GM18520 (cell line): ENCODE measurements around the gene PRKG1.

Experiments used
- ATAC-seq: cut with Tn5 transposase; IDR thresholded peaks from one replicate; pipeline ENCODE4 v1.9.1; 2021; ENCODE audit not compliant: unreplicated experiment

Gene PRKG1

DNA sequence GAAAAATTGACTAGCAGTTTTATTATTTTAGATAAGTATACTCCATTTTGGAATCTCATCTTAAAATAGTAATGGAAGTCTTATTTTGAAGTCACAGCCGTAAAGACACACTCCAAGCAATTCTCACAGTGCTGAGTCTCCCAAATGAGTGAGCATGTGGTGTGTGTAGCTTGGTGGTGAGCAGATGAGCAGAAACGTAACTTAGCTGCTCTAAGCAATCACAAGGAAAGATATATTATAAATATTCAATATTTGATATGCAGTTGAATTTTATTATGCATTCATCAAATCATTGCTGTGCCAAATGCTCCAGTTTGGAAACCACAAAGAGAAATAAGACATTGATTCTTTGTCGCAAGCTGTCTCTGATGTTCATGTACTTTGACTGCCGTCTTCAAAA lies 563.9 kb downstream of the PRKG1 start:
- no peak for ATAC-seq

DNA sequence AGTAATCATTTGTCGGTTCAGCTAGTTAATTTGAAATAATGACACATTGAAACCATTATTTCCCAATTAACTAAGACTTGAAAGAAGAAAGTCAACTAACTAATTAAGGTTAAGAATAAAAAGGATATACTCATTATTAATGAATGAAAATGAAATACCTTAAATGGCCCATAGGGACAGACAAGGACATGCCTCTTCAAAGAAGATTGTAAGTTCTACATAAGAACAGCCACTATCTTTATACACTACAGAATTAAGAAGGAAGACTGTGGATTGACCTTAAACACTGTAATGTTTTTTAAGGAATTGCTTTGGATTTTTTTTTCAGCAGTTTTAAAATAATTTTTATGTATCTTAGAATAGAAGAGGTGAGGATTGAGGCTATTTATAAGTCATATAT lies 564.5 kb downstream of the PRKG1 start:
- ATAC-seq, result no peak

DNA sequence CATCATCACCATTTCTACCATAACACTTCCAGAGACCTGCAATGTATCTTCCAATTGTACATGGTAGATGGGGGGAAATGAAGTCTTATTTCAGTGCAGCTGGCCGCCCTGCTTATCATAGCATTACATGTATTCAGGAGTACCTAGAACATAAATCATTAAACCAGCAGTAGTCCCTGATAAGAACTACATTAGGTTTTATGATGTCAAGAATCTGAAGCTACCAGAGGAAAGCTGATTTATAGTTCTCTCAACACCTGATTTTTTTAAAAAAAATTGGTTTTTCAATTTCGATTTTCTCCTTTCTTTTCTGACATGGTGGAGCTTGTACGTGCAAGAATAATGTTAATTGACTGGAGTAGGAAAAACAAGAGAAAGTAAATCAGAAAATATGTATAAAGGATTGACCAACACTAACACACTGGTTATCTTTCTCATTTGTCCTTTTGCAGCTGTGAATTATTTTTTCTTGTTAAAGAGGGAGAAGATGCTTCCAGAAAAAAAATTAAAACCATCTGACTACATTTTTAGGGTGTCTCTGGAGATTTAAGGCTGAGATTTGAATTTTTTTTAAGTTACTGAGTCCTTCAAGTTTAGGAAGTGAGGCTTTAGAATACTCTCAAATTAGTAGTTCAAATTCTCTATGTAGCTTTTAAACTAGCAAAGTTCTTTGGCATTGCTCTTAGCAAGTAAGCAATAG lies 566.0 kb downstream of the PRKG1 start:
- no peak for ATAC-seq

DNA sequence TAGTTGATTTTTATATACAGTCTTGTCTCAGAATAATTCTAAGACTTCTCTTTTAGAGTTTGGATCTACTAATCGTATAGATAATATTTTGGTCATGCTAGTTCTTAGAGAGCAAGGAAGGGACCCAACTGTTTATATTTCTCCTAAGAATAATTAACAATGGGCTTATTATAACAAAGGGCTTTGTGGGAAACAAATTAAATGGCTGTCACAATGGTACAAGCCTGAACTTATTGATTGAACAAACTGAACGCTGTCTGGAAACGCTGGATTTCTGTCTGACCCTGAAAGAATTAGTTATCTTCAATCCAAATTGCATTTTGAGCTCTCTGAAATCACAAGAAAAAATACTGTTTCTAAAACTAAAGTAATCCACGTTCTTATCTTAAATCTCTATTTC lies 568.3 kb downstream of the PRKG1 start:
- no peak for ATAC-seq

GRCh38 chr10:51643734-51644133 lies 569.4 kb downstream of the PRKG1 start:
- ATAC-seq, result no peak

DNA sequence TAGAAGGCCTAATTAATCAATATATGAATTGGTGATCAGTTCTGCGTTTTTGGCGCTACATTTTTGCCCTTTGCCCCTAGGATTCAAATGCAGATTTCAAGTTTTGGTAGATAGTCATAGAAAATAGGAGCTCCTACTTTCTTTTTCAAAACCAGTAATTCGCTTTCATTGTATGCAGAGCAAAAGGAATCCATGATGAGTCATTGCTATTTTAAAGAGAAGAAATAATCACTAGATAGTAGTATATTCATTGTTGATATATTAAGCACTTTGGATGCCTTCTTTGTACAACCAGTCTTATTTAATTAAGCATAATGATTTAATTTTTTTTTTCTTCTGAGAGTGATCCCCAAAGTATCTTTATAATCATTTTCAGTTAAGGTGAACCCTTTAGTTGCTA lies 574.8 kb downstream of the PRKG1 start:
- ATAC-seq, result no peak

DNA sequence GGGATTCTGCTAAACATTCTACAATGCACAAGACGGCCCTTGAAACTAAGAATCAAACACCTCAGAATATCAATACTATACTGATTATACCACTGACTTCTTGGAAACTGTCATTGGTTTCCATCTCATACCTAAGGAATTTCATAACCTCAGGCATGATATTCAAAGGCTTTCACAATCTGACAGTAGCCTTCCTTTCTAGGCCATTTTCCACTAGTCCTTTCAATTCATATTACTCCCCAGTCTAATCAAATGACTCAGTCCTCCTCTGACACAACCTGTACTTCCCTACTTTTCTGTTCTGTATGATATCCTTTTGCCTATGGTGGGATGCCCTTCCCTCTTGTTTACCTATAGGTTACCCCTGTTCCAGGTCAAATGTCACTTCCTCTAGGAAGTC lies 576.8 kb downstream of the PRKG1 start:
- no peak for ATAC-seq

DNA sequence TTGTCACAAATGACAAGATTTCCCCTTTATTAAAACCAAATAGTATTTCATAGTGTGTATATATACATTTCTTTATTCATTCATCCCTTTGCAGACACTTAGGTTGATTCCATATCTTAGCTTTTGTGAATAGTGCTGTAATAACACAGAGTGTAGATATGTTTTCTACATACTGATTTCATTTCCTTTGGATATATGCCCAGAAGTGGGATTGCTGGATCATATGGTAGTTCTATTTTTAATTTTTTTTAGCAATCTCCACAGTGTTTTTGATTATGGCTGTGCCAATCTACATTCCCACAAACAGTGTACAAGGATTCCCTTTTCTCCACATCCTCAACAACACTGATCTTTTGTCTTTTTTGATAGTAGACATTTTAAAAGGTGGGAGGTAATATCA lies 578.7 kb downstream of the PRKG1 start:
- no peak for ATAC-seq

- no peak for ATAC-seq
Measured at GRCh38 chr10:51654918-51655317, 580.6 kb downstream of the PRKG1 start.

DNA sequence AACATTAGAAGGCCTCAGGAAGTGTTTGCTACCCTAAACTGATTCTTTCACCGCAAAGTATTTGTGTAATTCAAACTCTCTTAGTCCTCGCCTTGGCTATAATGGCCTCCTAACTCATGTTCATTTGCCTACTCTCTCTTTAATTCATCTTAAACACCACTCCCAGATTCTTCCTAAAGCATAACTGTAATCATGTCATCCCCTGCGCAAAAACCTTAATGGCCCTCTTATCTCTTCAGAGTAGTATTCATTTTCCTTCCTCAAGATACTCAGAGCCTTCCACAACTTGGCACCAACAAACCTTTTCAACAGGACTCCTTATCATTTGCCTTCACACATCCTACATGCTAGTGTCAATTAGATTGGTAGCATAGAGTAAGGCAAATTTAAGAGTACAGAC lies 582.2 kb downstream of the PRKG1 start:
- ATAC-seq, result no peak

DNA sequence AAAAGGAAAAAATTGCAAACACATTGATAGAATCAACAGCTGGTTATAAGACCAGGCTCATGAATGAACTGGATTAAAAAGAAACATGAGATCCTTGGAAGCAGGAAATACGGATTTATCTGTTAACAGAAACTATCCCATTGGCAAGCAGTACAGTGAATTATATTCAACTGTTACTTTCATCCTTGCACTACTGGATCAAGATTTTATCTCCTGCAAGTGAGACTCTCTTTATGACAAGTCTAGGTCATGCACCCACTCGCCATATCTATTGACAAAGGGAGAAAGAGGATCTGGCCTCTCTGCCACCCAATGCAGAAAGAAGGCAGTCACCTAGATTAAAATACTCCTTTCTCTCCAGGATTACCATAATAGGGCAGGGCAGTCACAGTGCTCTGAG lies 583.7 kb downstream of the PRKG1 start:
- ATAC-seq, result no peak

DNA sequence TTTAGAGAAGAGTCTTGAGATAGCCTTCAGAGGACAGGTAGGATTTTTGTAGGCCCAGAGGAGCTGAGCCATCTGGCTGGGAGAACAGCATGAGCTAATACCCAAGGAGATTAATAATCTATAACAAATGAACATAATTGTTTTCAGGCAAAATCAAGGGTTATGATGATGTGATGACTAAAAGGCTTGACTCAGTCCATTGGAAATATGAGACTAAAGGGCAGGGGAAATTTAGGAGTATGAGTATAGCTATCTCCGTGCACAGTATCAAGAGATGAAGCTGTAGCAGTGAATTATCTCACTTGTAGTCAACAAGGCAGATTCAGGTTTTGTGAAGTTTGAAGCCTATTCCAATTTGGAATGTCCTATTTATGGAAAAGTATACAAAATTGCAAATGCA lies 585.1 kb downstream of the PRKG1 start:
- ATAC-seq, result no peak

DNA sequence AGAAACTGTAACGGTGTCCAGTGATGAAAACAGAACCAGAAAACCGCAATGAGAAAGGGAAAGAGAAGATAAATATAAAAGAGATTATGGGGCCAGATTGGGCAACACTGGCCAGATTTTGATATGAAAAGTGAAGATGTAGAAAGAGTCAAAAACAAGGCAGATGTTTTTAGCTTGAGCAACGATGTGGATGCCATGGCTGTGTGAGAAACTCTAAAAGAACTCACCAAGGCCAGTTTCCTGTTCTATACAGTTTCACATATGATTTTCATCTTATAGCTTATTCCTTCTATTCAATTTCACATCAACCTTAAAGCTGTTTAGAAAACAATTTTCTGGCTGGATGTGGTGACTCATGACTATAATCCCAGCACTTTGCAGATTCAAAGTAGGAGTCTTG lies 588.8 kb downstream of the PRKG1 start:
- no peak for ATAC-seq

DNA sequence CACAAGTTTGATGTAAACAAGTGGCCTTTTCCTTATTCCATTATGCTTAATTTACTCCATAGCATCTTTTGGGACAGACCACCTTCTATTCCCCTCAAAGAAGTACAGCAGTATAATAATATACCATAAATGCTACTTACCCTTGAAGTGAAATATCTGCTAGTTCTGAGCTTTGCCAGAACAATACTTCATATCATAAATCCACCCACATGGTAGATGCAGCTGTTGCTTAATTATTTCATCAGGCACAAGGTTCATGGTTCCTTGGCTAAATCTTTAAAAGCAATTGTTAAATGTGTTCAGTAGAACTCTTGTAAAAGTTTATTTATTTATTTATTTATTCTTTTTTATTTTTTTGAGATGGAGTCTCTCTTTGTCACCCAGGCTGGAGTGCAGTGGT lies 592.2 kb downstream of the PRKG1 start:
- no peak for ATAC-seq

GRCh38 chr10:51667678-51668335 lies 593.5 kb downstream of the PRKG1 start:
- no peak for ATAC-seq

- no peak for ATAC-seq
Measured at GRCh38 chr10:51668336-51668689, 594.0 kb downstream of the PRKG1 start.

- no peak for ATAC-seq
Measured at GRCh38 chr10:51669041-51669440, 594.8 kb downstream of the PRKG1 start.

DNA sequence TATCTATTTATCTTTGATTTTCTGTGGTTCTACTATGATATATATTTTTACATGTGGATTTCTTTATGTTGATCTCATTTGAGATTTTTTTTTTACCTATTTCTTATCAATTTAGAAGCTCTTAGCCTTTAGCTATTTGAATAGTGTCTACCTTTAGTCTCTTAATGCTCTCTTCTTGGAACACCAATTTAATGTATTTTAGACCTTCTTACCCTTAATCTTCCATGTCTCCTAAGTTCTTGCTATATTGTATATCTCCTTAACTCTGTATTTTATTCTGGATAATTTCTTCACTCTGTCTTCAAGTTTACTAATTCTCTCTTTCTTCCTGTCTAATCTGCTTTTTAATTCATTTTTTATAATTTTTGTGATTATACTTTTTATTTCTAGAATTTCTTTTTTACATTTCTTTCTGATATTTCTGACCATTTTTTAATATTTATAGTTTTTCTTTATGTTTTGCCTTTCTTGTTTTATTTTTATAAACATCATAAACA lies 597.8 kb downstream of the PRKG1 start:
- no peak for ATAC-seq

GRCh38 chr10:51675088-51675487 lies 600.8 kb downstream of the PRKG1 start:
- no peak for ATAC-seq

- ATAC-seq, result no peak
Measured at GRCh38 chr10:51679841-51680240, 605.6 kb downstream of the PRKG1 start.

GRCh38 chr10:51683031-51683691 lies 608.9 kb downstream of the PRKG1 start:
- no peak for ATAC-seq

DNA sequence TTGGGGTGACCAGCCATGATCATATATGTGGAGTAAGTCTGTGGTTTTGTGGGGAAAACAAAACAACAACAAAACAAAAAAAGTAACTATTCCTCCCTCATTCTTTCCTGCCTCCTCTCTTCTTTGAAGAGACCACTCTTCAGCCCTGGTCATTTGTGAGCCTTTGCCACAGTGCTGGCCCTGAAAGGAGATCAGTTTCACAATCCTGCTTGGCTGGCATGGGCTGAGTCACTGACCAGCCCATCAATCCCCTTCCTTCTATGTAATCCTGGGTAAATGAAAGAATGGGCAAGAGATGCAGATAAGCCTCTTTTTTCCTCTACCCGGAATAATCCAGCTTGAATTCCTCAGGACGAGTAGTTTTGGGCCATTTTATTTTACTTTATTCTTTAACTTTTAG lies 611.5 kb downstream of the PRKG1 start:
- ATAC-seq, result no peak
